Osteocyte (in vitro differentiated cells): ENCODE results near the gene DDC. TPM values are rescaled to one million over a fixed set of nuclear protein-coding genes. Genes with fewer than 3 reads are reported as not detected.

ENCODE experiments used
- DNase-seq: peaks from one replicate; pipeline ENCODE4 v3.0.0; 2021; ENCODE audit warnings: mixed read lengths; ENCODE audit not compliant: unreplicated experiment; ENCODE audit errors: extremely low spot score
- H3K27ac Mint-ChIP-seq: one replicate; pipeline ENCODE4 v1.8.0; 2021; ENCODE audit warnings: mild to moderate bottlenecking, mixed read lengths; ENCODE audit not compliant: unreplicated experiment
- H3K27me3 Mint-ChIP-seq: one replicate; pipeline ENCODE4 v1.8.0; 2021; ENCODE audit warnings: mixed read lengths; ENCODE audit not compliant: unreplicated experiment
- H3K36me3 Mint-ChIP-seq: one replicate; pipeline ENCODE4 v1.8.0; 2021; ENCODE audit warnings: mixed read lengths; ENCODE audit not compliant: unreplicated experiment
- H3K4me1 Mint-ChIP-seq: one replicate; pipeline ENCODE4 v1.8.0; 2021; ENCODE audit warnings: mixed read lengths; ENCODE audit not compliant: unreplicated experiment
- H3K4me3 Mint-ChIP-seq: one replicate; pipeline ENCODE4 v1.8.0; 2021; ENCODE audit warnings: mild to moderate bottlenecking, moderate library complexity, mixed read lengths; ENCODE audit not compliant: unreplicated experiment
- H3K9me3 Mint-ChIP-seq: one replicate; pipeline ENCODE4 v1.8.0; 2021; ENCODE audit warnings: mixed read lengths; ENCODE audit not compliant: unreplicated experiment
- total RNA-seq: library from RNA; stranded (reverse); gene quantifications from 2 replicates; pipeline ENCODE4 v1.2.1, GENCODE V29; 2021
- TF ChIP-seq, protein P1 (sequence below): fragments of 200-600 bp; sonication (generic); IDR thresholded peaks from 2 replicates; pipeline ENCODE4 v1.5.0; 2021; ENCODE audit warnings: antibody characterized with exemption, mild to moderate bottlenecking, moderate library complexity

The DDC gene
- total RNA-seq, 1 donor from 2014 or later: not detected

DNA sequence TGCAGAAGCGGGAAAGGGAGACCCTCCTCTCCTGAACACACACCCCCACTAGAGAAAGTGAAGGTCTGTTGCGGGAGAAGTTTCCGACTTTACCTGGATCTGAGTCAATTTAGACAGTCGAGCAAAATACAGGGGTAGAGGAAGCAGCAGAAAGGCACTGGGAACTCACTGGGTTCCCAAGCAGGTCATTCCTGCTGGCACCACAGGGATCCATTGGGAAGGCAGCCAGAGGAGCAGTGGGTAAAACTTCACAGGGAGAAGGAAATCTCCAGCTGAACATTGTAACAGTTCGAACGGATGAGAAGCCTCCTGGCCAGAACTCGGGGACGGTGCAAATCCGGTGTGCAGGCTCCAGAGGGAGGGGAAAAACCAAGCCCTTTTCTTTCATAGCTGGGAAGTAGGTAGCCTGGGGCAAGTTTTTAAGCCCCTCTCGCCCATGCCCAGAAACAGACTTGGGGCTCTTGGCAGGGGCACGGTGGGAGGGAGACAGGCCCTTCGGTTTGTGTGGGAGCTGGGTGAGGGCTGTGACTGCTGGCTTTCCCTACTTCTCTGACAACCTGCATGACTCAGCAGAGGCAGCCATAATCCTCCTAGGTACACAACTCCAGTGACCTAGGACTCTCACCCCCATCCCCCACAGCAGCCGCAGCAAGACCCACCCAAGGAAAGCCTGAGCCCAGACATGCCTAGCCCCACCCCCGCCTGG lies 51.9 kb downstream of the DDC start:
- no peak for DNase-seq
- Mint-ChIP-seq H3K4me3 (no peak overlapping the region), H3K36me3 (no peaks in the 10 kb centered on the region), H3K4me1 (no peaks in the 10 kb centered on the region), H3K27ac (no peak overlapping the region), H3K9me3 (no peaks in the 10 kb centered on the region), H3K27me3 (peaks cover 49% of the 10 kb centered on the region)
- TF ChIP-seq, protein P1, sequence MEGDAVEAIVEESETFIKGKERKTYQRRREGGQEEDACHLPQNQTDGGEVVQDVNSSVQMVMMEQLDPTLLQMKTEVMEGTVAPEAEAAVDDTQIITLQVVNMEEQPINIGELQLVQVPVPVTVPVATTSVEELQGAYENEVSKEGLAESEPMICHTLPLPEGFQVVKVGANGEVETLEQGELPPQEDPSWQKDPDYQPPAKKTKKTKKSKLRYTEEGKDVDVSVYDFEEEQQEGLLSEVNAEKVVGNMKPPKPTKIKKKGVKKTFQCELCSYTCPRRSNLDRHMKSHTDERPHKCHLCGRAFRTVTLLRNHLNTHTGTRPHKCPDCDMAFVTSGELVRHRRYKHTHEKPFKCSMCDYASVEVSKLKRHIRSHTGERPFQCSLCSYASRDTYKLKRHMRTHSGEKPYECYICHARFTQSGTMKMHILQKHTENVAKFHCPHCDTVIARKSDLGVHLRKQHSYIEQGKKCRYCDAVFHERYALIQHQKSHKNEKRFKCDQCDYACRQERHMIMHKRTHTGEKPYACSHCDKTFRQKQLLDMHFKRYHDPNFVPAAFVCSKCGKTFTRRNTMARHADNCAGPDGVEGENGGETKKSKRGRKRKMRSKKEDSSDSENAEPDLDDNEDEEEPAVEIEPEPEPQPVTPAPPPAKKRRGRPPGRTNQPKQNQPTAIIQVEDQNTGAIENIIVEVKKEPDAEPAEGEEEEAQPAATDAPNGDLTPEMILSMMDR: no peak

DNA sequence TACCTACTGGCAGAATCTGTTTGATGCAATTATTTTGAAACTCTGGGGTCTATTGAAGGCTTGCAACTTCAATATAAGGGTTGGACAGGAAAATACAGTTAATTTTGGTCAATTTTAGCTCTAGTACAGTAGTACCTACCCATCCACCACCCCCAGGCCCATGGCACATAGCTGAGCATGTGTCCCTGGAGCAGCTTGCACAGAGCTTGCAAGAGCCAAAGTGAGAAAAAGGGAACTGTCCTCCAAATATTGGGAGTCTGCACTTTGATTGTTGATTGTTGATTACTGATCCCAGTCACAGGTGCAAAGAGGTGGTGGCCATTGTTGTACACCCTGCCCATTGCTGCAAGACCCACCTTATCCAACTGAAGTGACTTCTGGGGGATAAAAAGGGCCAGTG lies 52.8 kb downstream of the DDC start:
- no peaks in the 10 kb centered on the region for H3K36me3 Mint-ChIP-seq
- no peak overlapping the region for H3K27ac Mint-ChIP-seq
- no peaks in the 10 kb centered on the region for H3K9me3 Mint-ChIP-seq
- TF ChIP-seq, protein P1: no peak
- H3K4me1 Mint-ChIP-seq: no peaks in the 10 kb centered on the region
- H3K27me3 Mint-ChIP-seq: peaks cover 46% of the 10 kb centered on the region
- no peak for DNase-seq
- no peak overlapping the region for H3K4me3 Mint-ChIP-seq

DNA sequence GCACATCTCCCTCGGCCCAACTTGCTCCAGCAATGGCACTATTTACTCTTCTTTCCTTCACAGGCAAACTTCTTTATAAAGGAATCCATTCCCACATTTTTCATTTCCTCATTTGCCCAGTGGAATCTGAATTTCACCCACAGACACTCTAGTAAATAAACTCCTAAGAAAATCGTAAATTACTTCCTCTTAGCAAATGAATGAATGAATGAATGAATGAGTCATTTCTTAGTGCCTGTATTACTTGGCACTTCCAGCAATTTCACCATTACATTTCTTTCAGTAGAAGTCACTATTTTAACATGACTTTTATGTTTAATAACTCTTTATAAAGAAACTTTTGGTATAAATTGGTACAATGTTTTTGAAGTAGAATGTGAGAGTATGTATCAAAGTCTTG lies 55.7 kb downstream of the DDC start:
- DNase-seq: no peak
- Mint-ChIP-seq H3K27me3 (peaks cover 27% of the 10 kb centered on the region), H3K4me3 (no peak overlapping the region), H3K9me3 (no peaks in the 10 kb centered on the region), H3K36me3 (no peaks in the 10 kb centered on the region), H3K4me1 (no peaks in the 10 kb centered on the region), H3K27ac (no peak overlapping the region)
- TF ChIP-seq, protein P1: no peak

DNA sequence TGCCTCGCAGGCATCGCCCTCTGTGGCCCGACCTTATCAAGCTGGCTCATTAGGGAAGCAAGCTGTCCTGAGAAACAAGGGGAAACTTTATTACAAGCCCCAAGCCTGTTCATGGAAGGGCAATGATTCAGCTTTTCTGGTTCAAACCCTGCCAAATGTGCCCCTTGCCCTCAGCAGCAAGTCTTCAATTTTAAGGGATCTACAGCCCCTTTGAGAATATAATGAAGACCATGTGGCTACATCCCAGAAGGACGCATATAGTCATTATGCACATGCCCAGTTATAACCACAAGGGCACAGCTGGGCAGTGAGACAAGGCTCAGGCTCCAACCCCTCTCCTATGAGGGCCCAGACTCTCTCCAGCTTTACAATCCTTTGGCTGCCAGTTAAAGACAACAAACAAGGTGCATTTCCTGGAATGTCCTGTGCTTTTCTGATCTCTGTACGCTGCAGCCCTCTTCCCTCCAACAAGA lies 56.7 kb downstream of the DDC start:
- Mint-ChIP-seq H3K9me3 (no peaks in the 10 kb centered on the region), H3K27me3 (peaks cover 20% of the 10 kb centered on the region)

DNA sequence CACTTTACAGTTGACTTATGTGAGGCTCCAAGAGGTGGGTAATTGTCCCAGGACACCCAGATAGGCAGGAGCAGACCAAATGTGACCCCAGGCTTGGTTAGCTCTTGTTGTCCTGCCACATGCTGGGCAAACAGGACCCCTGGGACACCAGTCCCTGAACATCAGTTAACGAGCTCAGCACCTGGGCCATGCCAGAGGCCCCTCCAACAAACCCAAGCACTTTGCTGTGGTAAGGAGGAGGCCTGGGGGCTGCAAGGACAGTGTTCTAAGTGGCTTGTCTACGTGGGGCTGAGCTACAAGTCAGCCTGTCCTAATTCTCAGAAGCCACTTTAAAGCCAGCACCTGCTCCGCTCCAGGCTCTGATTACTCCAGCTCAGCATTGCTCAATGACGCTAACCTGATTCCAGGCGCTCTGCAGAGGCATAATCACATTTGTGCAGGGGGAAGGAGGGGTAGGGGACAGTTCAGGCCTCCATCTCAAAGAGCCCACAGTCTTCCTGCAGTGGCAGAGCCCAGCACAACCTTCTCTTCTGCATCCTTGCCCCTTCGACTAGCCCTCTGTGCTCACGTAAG lies 57.2 kb downstream of the DDC start:
- TF ChIP-seq, protein P1: no peak
- no peaks in the 10 kb centered on the region for H3K36me3 Mint-ChIP-seq
- no peak overlapping the region for H3K27ac Mint-ChIP-seq
- no peak overlapping the region for H3K4me3 Mint-ChIP-seq
- H3K9me3 Mint-ChIP-seq: no peaks in the 10 kb centered on the region
- H3K4me1 Mint-ChIP-seq: no peaks in the 10 kb centered on the region
- H3K27me3 Mint-ChIP-seq: peaks cover 17% of the 10 kb centered on the region
- DNase-seq: no peak

More for the DNA sequence above, 56.7 kb downstream of the DDC start:
- Mint-ChIP-seq H3K4me3 (no peak overlapping the region), H3K27ac (no peak overlapping the region), H3K4me1 (no peaks in the 10 kb centered on the region), H3K36me3 (no peaks in the 10 kb centered on the region)
- DNase-seq: no peak
- TF ChIP-seq, protein P1: no peak
